Activated CD8-positive, alpha-beta memory T cell treated with anti-CD3 and anti-CD28 coated beads, Interleukin-2, amount 50 U/mL, for 4 hours (primary cell): ENCODE measurements around the gene ERBB4.

Experiments used
- DNase-seq: peaks from one replicate; pipeline ENCODE4 v3.0.0-alpha.2; 2020

ERBB4 gene

DNA sequence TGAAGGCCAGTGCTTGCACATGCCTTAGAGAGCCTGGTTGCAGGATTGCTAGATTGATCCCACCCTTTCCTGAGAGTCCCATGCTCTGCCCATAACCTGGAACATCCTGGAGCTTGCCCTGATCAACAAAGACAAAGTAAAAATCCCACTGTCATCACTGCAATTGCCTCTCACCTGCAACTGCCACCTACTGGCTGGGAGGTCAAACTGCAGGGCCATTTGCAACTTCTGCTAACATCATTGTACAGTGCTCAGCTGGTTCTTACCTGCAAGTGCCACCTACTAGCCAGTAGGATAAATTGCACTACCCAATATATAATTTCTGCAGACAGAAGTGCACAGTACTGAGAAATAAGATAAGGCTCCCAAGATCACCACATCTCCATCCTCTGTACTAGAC is 1034.7 kb downstream of the ERBB4 start:
- DNase-seq = no peak

DNA sequence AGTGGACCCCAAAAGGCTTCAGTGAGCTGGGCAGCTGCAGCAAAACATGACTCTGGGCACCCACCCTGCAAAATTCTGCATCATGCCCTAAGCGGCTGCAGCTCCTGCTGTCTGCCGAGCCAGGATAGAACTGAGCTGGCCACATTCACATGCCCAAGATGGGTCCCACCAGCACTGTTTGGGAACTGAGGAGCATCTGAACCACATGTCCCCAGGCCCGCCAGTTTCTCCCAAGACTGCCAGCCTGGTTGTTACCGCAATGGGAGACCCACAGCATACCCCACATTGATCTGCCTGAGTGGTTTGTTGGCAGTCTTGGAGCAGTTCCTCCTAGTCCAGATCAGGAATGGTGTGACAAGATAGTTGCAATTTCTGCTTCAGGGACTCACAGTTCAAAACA is 1035.4 kb downstream of the ERBB4 start:
- DNase-seq = no peak

DNA sequence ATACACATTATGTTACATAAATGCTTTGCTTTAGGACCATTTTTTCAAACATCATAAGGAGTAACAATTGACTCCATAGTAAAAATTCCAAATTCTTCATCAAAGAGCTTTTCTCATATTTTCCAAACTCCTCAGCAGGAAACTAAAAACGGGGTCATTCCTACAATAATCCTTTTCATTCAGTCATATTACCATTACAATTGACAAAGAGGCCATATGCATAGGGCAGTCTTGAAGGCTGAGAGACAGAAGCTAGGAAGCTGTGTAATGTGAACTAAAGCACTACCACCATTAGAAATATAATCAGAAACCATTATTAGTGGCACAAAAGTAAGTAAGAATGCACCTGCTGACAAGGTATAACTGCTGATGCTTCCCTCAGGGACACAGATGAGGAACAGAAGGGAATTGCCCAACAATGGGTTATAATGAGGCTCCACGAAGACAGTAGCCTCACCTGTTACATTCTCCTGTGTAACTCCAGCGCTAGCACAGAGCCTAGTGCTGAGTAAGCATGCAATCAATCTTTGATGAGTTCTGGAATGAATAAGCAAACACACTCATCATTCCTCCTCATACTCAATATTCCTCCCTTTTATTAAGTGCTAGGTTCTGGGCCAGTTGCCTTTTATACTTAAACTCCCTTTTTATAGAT is 1039.9 kb downstream of the ERBB4 start:
- no peak for DNase-seq

DNA sequence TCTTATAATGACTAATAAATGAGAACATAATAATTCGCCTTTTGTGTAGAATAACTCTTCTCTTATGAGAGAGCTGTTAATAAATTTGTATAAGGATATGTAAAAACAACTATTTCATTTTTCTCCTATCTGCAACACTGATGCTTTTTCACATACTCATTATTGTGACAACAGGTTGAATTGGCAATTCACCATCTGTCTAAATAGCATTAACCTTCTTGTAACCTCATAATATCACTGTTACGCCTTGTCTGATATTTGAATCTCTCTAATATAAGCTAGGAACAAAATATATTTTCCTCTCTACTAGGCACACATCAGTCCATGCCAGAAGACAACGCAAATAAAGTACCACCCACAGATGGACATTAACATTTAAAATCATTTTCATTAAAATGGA is 1043.3 kb downstream of the ERBB4 start:
- no peak for DNase-seq

DNA sequence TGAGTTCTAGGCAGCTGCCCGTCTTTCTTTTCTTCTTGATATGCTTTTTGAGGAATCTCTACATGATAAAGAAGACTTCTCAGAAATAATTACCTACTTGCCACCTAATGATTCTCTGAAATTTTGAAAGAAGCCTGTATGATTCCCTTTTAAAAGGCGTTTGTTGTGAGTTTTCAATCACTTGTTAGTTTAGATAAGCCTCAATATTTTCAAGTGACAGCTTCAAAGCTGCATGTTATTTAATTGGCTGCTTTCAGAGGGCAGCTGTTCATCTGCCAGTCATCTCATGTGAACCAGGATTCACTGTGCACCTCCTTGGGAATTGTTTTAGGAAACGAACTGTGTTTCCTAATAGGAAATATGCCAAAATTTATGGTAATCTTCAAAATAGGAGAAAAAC is 1044.1 kb downstream of the ERBB4 start:
- DNase-seq = no peak

DNA sequence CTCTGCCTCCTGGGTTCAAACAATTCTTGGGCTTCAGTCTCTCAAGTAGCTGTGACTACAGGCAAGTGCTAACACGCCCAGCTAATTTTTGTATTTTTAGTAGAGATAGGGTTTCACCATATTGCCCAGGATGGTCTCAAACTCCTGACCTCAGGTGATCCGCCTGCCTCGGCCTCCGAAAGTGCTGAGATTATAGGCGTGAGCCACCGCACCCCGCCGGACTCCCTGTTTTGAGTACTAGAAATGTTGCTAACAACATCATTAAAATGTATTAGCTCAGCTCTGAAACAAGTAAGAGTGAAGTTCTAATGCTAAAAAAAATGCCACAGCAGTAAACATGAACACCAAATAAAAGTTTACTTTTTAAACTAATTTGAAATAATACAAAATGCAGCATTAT is 1044.5 kb downstream of the ERBB4 start:
- no peak for DNase-seq

DNA sequence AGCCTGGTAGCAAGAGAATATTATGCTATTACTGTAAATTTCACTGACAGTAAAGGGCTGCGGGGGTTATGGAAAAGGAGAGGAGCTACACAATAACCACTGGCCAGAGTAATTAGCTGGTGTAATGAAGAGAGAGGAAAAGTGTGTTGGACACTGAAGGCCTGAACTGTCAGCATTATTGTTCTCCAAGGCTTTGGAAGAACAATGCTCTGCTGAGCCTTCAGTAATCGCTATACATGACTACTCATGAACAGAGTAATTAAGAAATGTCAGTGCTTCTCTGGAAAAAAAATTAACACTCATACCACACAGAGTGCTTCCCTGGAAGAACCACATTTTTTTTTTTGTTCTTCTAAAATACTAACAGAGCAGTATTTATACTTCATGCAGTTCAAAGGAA is 1050.9 kb downstream of the ERBB4 start:
- DNase-seq = no peak

DNA sequence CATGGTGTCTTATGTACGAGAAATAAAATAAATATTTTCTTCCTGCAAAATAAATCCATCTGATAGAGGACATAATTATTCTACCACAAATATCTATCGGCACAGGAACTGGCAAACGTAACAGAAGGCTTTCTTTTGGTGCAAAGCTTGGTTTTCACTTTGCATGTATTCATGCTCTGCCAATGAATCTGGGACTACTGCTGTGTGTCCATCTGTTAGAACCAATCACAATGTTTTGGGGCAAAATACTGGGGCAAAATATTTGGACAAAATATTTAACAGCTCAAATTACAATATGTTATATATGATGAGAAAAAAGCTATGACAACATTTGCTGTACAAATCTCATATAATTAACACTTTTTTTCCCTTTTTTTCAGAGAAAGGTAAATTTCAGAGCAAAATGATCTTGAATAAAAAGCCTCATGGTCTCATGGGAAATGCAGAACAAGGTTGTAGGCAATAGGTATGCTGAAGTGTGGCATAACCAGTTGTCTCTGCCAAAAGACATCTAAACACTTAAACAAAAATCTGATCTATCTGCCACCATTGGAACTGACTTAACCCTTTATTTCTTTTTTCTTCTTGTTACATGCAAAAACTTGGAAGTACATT is 1059.0 kb downstream of the ERBB4 start:
- no peak for DNase-seq

DNA sequence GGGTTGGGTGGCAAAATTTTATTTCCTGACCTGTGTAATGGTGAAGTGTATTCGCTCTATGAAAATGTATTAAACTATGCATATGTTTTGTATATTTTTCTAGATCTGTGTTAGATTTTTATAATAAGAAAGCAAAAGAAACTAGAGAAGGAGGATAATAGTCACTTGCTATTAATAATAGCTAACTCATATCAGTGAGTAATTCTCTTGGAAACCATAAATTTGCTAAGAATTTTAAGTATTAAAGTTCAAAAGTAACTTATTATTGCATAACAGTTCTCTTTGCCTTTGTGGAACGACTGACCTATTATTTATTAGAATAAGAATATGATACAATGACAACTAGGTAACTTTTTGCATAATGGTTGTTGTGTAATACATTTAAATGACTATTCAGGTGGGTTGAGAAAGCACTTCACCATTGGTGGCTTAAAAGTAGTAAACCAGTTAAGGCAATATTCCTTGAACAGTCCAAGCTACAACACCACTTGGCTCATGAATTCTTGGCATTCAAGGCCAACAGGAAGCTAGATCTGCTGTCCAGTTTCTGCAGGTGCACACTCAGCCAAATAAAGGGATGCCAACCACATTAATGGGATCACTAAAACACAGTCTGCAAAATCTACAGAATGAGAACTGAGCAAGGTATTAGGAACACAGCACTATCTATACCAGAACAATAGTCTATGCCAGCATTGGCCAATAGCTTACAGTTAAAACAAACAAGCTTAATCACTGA is 1060.9 kb downstream of the ERBB4 start:
- DNase-seq = no peak

DNA sequence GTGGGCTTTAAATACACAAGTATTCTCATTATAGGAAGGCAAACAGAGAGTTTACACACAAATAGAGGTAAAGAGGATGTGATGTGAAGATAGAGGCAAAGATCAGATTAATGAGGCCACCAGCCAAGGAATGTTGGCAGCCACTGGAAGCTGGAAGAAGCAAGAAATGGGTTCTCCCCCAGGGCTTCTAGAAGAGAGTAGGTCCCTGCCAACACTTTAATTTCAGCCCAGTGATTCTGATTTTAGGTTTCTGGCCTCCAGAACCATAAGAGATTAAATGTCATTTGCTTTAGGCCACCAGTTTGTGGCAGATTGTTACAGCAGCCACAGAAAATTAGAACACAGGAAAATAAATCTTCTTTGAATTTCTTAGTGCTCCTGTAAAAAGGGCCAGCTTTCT is 1065.5 kb downstream of the ERBB4 start:
- DNase-seq = no peak

DNA sequence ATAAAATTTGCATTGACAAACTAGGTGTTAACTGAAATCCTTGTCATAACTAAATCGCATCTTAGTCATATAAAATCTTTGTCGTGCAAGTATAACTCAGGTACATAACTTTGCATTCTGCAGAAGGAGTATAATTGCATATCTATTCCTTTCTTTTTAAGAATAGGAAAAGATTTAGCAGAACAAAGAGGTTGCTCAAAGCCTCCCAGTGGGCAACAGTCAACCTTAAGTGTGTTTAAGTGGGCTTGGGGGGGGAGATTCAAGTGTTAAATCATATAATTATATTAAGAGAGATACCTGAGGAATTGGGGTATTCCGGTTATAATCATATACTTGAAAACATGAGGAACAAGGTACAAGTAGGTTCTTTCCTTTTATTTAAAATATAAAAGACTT is 1068.9 kb downstream of the ERBB4 start:
- DNase-seq = no peak

DNA sequence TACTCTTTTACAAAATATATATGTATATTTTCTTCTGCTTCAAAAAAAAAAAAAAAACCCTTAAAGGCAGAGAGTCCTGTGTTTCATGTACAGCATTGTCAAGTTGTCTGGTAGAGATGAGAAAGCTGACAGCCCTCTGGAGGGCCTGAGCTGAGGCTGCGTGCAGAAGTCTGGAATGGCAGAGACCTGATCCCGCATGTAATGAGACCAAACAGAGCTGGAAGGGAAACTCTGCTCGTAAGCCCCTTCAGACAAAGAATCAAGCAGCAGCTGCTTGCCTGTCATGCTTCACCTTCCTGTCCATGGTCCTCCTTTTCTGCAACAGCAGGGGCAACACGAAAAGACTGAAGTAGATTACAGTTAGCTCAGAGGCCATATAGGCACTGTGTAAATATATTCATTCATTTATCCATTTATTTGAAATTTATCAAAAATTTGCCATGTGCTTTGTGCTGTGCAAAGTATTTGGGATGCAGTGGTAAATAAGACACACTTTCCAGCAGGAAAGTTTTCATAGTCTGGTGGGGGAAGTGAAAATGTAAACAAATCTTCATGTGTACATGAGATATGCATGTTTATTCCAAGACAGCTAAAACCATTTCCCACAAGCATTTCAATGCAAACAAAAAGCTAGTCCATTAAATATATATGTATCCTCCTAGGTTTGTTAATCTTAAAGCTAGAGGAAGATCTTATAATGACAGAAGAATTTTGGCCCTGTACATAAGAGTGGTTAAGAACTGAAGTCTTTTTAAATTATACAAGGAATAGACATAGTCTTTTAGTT is 1069.5 kb downstream of the ERBB4 start:
- no peak for DNase-seq

DNA sequence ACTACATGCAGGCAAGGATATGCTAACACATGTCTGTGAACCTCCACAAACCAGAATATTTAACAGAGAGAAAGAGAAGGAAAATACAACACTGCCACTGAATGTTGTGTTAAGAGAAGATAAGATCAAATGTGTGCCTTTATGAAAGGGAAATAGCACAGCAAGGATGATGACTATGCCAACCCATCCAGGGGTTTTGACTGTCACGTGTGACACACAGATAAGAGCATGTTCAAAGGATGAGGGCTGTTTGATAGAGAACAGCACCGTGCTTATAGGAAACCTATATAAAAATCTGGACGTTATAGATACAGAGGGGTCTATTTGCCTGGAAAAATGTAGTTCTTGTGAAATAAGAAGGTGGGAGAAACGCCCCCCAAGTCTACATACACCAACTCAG is 1070.4 kb downstream of the ERBB4 start:
- no peak for DNase-seq

DNA sequence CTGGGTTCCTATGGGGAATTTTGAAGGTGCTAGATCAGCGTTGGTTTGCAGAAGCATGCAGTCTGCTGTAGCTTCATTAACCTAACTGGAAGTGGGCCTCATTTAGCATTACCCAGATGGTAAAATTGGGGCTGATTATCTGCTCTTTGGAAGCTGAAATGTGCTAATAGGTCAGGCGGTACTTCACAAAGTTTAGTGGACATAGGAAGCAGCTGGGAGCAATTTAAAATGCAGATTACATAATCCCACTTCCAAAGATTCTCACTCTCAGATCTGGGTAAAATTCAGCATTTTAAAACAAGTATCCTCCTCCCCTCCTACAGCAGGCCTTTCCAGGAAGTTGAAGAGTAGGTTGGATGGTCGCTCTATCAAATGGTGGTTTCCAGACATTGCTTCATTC is 1075.2 kb downstream of the ERBB4 start:
- DNase-seq = no peak

DNA sequence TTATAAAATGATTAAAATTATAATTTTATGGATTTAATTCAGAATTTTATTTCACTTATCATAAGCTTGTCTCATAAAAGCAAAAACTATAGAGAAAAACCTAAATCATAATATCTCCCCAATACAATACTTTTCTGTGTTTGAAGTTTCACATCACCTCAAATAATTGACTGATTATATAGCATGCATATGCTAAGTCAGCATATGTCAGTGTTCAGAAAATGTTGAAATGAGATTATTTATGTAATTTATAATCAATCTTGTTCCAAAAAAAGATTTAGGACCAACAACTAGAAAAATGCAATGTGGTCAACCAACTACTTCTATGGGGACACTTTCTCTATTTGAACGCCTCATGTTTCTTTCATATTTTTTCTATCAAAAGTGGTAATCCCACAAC is 1079.6 kb downstream of the ERBB4 start:
- DNase-seq = no peak

DNA sequence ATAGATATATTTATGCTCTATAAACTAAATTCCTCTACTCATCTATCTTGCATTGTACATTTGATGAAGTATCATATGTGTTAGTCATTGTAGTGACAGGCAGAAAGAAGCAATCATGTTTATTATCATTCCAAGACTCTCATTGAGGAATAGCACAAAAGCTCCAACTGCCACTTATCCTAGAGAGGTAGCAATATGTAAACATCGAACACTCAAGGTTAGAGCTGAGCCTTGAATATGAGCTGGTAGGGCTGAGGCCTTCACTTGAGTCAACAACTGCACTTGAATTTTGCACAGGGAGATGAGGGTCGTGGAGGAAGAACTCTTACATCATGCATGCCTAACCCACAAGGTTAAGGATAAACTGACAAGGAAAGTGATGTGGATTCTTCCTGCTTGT is 1081.3 kb downstream of the ERBB4 start:
- no peak for DNase-seq

DNA sequence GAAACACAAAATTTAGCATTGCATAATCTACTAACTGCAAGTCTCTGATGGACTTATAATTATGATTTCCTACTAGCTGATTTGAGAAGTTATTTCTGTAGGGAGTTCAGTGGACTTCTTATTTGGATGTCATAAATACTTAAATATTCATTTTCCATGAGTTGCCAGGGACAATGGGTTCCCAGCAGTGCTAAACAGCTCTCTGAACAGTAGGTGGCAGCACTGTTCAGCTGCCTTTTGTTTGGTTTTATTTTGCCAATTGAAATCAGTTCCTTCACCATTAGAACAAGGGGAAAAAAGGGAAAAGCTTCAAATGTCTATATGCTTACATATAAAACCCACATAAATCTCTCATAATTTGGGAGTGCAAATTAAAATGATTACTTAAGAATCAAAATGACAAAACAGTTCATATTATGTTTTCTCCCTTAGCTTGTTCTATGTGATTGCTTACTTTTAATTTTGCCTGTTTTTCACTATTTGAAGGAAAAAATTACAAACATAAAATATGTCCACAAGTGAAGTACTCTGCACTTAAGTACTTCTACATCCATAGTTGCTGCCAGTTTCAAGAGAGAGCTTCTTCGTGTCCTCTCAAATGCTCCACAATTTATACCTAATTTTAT is 1083.3 kb downstream of the ERBB4 start:
- no peak for DNase-seq

DNA sequence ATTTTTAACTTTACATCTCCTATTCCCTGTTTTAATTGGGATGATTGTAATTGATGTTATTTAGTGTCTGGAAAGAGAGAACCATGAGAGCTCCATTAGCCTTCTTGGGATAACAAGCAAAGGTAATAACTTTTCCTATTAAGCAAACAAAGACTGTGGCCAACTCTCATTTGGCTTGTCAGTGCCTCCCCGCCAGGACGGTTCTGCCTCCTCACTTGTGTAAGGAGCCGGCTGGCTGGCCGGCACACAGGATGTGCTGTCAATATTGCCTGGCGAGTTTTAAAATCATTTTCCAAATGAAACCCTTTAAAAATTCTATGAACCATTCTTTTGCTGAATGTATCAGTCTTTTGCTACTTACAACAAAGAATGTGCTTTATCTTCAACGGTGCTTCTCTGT is 1083.9 kb downstream of the ERBB4 start:
- DNase-seq = no peak

DNA sequence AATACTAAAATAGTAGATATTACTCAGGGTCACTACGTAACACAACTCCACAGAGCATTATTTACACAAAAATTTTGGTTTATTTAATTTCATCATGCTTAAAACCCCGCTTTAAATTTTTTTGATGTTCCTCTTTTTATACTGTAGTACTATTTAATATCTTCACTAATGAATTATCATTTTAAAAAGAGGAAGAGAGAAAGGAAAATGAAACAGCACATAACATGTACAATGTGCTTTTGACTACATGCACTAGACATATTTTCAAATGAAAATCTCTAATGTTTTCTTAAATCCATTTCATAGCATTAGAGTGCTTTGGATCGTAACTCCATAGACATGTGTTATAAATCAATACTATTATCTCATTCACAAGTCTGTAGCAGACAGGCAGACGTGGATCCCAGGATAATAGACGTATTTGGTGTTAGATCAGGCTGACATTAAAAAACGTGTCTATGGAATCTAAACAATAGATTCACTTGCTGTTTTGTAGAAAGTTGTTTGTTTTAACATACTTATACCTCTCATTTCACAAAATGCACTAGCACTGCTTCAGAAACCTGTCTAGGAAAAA is 1085.2 kb downstream of the ERBB4 start:
- DNase-seq = no peak

DNA sequence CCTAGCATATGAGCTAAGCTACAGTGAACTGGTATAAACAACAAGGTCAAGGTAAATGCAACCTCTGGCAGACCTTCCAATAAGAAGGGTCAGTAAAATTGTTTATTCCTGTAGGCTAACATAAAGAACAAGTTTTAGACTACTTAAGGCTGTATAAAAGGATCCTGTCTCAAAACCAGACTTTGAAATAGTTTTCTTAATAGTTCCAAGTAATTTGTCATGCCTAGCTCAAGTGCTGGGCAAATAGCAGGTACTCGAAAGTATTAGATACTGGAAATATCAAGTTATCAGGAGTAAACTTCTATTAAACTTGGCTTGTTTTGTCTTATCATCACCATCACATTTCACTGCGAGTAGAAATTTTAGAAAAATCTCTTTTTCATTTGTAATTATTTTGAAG is 1087.0 kb downstream of the ERBB4 start:
- DNase-seq = no peak

DNA sequence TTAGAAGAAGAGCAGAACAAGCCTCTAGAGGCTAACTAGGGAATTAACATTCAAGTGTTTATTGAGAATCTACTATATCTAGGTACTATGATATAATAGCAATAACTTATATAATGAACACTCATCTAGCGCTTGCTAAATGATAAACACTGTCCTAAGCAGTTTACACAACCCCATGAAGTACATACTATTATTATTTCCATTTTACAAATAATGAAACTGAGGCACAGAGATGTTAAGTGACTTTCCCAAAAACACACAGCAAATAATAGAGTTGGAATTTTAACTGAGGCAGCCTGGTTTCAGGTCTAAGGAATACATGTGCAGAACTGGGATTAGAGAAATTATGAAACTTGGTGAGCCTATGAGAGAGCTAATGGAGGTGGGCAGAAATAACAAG is 1088.8 kb downstream of the ERBB4 start:
- DNase-seq = no peak

DNA sequence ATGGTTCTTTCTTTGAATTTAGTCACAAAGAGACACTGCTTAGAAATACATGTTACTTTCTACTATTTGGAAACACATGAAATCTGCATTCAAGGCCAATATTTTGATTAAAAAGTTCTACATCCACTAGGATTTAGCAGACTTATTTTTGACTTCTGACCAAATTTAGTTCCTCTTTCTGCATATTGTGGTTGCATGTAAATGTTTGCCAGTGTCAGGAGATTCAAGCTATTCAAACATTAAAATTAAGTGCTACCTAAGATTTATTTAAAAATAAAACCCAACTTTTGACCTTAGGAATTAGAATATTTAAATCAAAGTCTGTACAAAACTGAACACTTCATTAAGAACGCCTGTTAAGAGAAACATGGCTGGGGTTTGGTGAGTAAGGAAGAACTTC is 1091.1 kb downstream of the ERBB4 start:
- no peak for DNase-seq

DNA sequence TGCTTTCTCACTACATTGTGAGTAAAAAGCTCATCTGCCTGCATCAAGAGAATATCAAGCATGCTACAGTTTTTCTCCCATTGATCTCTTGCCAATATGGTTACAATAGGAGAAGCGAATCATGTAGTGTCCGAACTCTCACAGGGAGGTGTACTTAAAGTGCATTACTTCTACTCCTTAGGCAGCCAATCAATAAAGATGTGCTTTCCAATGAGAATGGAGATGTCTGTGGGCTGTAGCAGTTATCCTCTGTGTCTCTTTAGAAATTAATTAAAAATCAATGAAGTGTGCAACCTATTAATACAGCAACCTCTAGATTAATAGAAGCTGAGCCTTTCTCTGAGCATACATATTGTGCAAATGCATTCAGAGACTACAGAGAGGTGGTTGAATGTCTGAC is 1098.5 kb downstream of the ERBB4 start:
- no peak for DNase-seq
